Mesenchymal stem cell (in vitro differentiated cells and primary cell): ENCODE data around the gene KLHL40.

ENCODE experiments used
- DNase-seq: peaks from one replicate; pipeline ENCODE4 v3.0.0-alpha.2; 2013
- H2AFZ ChIP-seq: one replicate; pipeline ENCODE4 v1.6.1; 2013; ENCODE audit warnings: low read depth, mild to moderate bottlenecking, control low read depth, inconsistent platforms, low read length, moderate library complexity
- H2AK5ac ChIP-seq: 2 replicates; pipeline ENCODE4 v1.6.1; 2013; ENCODE audit warnings: low read length, moderate library complexity, mild to moderate bottlenecking, inconsistent platforms; ENCODE audit not compliant: severe bottlenecking
- H2BK120ac ChIP-seq: one replicate; pipeline ENCODE4 v1.6.1; 2013; ENCODE audit warnings: low read depth, mild to moderate bottlenecking, inconsistent platforms, low read length, moderate library complexity
- H2BK12ac ChIP-seq, 2 experiments: one replicate each; pipeline ENCODE4 v1.6.1; 2013; ENCODE audit warnings: inconsistent platforms in 2 of 2, low read length in 2 of 2, mild to moderate bottlenecking in 2 of 2, moderate library complexity in 2 of 2, control low read depth in 1 of 2
- H2BK15ac ChIP-seq: one replicate; pipeline ENCODE4 v1.6.1; 2013; ENCODE audit warnings: mild to moderate bottlenecking, low read depth, inconsistent platforms; ENCODE audit not compliant: poor library complexity, severe bottlenecking
- H2BK5ac ChIP-seq: 2 replicates; pipeline ENCODE4 v1.6.1; 2013; ENCODE audit warnings: low read depth, mild to moderate bottlenecking, low read length, control low read depth, inconsistent platforms; ENCODE audit not compliant: poor library complexity, severe bottlenecking
- H3K14ac ChIP-seq, 2 experiments: one replicate each; pipeline ENCODE4 v1.6.1; 2013; ENCODE audit warnings: inconsistent platforms in 2 of 2, low read length in 2 of 2, control low read depth in 1 of 2, mild to moderate bottlenecking in 1 of 2, moderate library complexity in 1 of 2
- H3K18ac ChIP-seq, 2 experiments: one replicate each; pipeline ENCODE4 v1.6.1; 2013; ENCODE audit warnings: inconsistent platforms in 2 of 2, low read length in 2 of 2, control low read depth in 1 of 2, low read depth in 1 of 2, mild to moderate bottlenecking in 1 of 2
- H3K23ac ChIP-seq, 2 experiments: one replicate each; pipeline ENCODE4 v1.6.1; 2013; ENCODE audit warnings: inconsistent platforms in 2 of 2, low read length in 2 of 2, mild to moderate bottlenecking in 2 of 2, moderate library complexity in 2 of 2, control low read depth in 1 of 2
- H3K27ac ChIP-seq: 2 replicates; pipeline ENCODE4 v1.5.1; 2013; ENCODE audit warnings: mild to moderate bottlenecking, moderate library complexity, low read length, control low read depth, inconsistent platforms; ENCODE audit not compliant: poor library complexity, severe bottlenecking
- H3K27me3 ChIP-seq, 2 experiments: 2 replicates each; pipeline versions ENCODE4 v1.6.1 to v1.7.0; 2013; ENCODE audit warnings: low read length in 2 of 2, mild to moderate bottlenecking in 2 of 2, moderate library complexity in 2 of 2, control low read depth in 1 of 2, inconsistent platforms in 1 of 2; ENCODE audit not compliant: control insufficient read depth in 1 of 2, insufficient read depth in 1 of 2
- H3K36me3 ChIP-seq, 2 experiments: 2 replicates each; pipeline versions ENCODE4 v1.6.1 to v1.7.0; 2013; ENCODE audit warnings: low read length in 2 of 2, control low read depth in 1 of 2, inconsistent platforms in 1 of 2, low read depth in 1 of 2, mild to moderate bottlenecking in 1 of 2; ENCODE audit not compliant: insufficient read depth in 2 of 2, control insufficient read depth in 1 of 2
- H3K4ac ChIP-seq, 2 experiments: one replicate each; pipeline ENCODE4 v1.6.1; 2013; ENCODE audit warnings: inconsistent platforms in 2 of 2, low read length in 2 of 2, mild to moderate bottlenecking in 2 of 2, moderate library complexity in 2 of 2, control low read depth in 1 of 2, low read depth in 1 of 2
- H3K4me1 ChIP-seq: 2 replicates; pipeline ENCODE4 v1.6.1; 2013; ENCODE audit warnings: low read depth, low read length, control low read depth; ENCODE audit not compliant: control insufficient read depth, insufficient read depth
- H3K4me2 ChIP-seq: 2 replicates; pipeline ENCODE4 v1.6.1; 2013; ENCODE audit warnings: low read length, mild to moderate bottlenecking, inconsistent platforms; ENCODE audit not compliant: poor library complexity, severe bottlenecking
- H3K4me3 ChIP-seq, 2 experiments: 2 replicates each; pipeline versions ENCODE4 v1.5.1 to v1.7.0; 2013; ENCODE audit warnings: low read length in 2 of 2, mild to moderate bottlenecking in 2 of 2, control low read depth in 1 of 2, low read depth in 1 of 2; ENCODE audit not compliant: insufficient read depth in 1 of 2
- H3K79me1 ChIP-seq: replicated peaks from 2 replicates; pipeline ENCODE4 v1.6.1; 2013; ENCODE audit warnings: mild to moderate bottlenecking, control low read depth, low read length, inconsistent platforms; ENCODE audit not compliant: poor library complexity, severe bottlenecking
- H3K9ac ChIP-seq: 2 replicates; pipeline ENCODE4 v1.7.0; 2013; ENCODE audit warnings: mild to moderate bottlenecking, low read length, moderate library complexity
- H3K9me3 ChIP-seq: 2 replicates; pipeline ENCODE4 v1.7.0; 2013; ENCODE audit warnings: mild to moderate bottlenecking, low read length; ENCODE audit not compliant: control insufficient read depth
- H4K8ac ChIP-seq: one replicate; pipeline ENCODE4 v1.6.1; 2013; ENCODE audit warnings: inconsistent platforms, mild to moderate bottlenecking, low read length, moderate library complexity
- H4K91ac ChIP-seq: one replicate; pipeline ENCODE4 v1.6.1; 2013; ENCODE audit warnings: mild to moderate bottlenecking, low read length, inconsistent platforms
- WGBS: methylation state at CpG from one replicate; pipeline ENCODE4 v1.1.7; 2013; ENCODE audit warnings: mixed read lengths; 5-methylcytosine and 5-hydroxymethylcytosine counted together

Gene KLHL40

GRCh38 chr3:42640129-42640528 lies 45.2 kb upstream of the KLHL40 start:
- no peak for DNase-seq
- H3K4me1 ChIP-seq = peaks cover 2% of the 10 kb centered on the region
- no peak overlapping the region for H2AK5ac ChIP-seq
- H3K27me3 ChIP-seq = no peaks in the 10 kb centered on the region
- no peak overlapping the region for H2BK12ac ChIP-seq
- H4K91ac ChIP-seq = no peak overlapping the region
- H3K27ac ChIP-seq = no peak overlapping the region
- H2BK120ac ChIP-seq = no peak overlapping the region
- H3K36me3 ChIP-seq = peaks cover 32 to 96% of the 10 kb centered on the region in 2 experiments
- no peak overlapping the region for H3K4ac ChIP-seq
- H3K79me1 ChIP-seq = peaks cover 23% of the 10 kb centered on the region
- no peak overlapping the region for H2BK15ac ChIP-seq
- no peaks in the 10 kb centered on the region for H3K9me3 ChIP-seq
- H3K9ac ChIP-seq = no peak overlapping the region
- no peak overlapping the region for H4K8ac ChIP-seq
- no peak overlapping the region for H2BK5ac ChIP-seq
- no peak overlapping the region for H3K4me3 ChIP-seq
- H3K23ac ChIP-seq = no peak overlapping the region
- H3K18ac ChIP-seq = no peak overlapping the region
- no peak overlapping the region for H2AFZ ChIP-seq
- H3K4me2 ChIP-seq = no peak overlapping the region
- no peak overlapping the region for H3K14ac ChIP-seq

GRCh38 chr3:42640771-42641370 lies 44.5 kb upstream of the KLHL40 start:
- peaks cover 33 to 98% of the 10 kb centered on the region in 2 experiments for H3K36me3 ChIP-seq
- no peak overlapping the region for H2BK120ac ChIP-seq
- no peak overlapping the region for H3K4ac ChIP-seq
- no peaks in the 10 kb centered on the region for H3K9me3 ChIP-seq
- peaks cover 26% of the 10 kb centered on the region for H3K79me1 ChIP-seq
- H4K91ac ChIP-seq = no peak overlapping the region
- no peak overlapping the region for H3K4me2 ChIP-seq
- H3K4me3 ChIP-seq = no peak overlapping the region
- H2BK15ac ChIP-seq = no peak overlapping the region
- H2BK12ac ChIP-seq = no peak overlapping the region
- no peak for DNase-seq
- no peak overlapping the region for H2AFZ ChIP-seq
- no peak overlapping the region for H4K8ac ChIP-seq
- H2AK5ac ChIP-seq = no peak overlapping the region
- 80% methylated on average over 3 of the region's 6 CpGs for WGBS
- no peak overlapping the region for H2BK5ac ChIP-seq
- no peak overlapping the region for H3K14ac ChIP-seq
- H3K18ac ChIP-seq = no peak overlapping the region
- no peaks in the 10 kb centered on the region for H3K27me3 ChIP-seq
- H3K4me1 ChIP-seq = peaks cover 2% of the 10 kb centered on the region
- no peak overlapping the region for H3K27ac ChIP-seq
- H3K23ac ChIP-seq = no peak overlapping the region
- H3K9ac ChIP-seq = no peak overlapping the region

- 99% methylated on average over 5 of the region's 5 CpGs for WGBS
- Histone ChIP-seq H3K4me1 (peaks cover 34% of the 10 kb centered on the region), H3K27me3 (no peaks in the 10 kb centered on the region), H4K8ac (no peak overlapping the region), H3K36me3 (peaks cover 28 to 83% of the 10 kb centered on the region in 2 experiments), H3K23ac (no peak overlapping the region), H3K79me1 (peaks cover 29% of the 10 kb centered on the region), H3K4me3 (no peak overlapping the region), H3K18ac (no peak overlapping the region), H2BK15ac (no peak overlapping the region), H3K27ac (peak overlapping the region; percentile 31), H2AFZ (no peak overlapping the region), H2BK12ac (no peak overlapping the region), H3K14ac (no peak overlapping the region), H2AK5ac (no peak overlapping the region), H3K9ac (peak overlapping the region; percentile 4), H2BK5ac (no peak overlapping the region), H2BK120ac (no peak overlapping the region), H4K91ac (no peak overlapping the region), H3K4ac (no peak overlapping the region), H3K9me3 (no peaks in the 10 kb centered on the region), H3K4me2 (no peak overlapping the region)
- DNase-seq = no peak
Measured at GRCh38 chr3:42647821-42648459, 37.4 kb upstream of the KLHL40 start.

- H3K36me3 ChIP-seq = peaks cover 24 to 73% of the 10 kb centered on the region in 2 experiments
- H3K27me3 ChIP-seq = no peaks in the 10 kb centered on the region
- no peak overlapping the region for H4K8ac ChIP-seq
- no peaks in the 10 kb centered on the region for H3K9me3 ChIP-seq
- H3K4me2 ChIP-seq = no peak overlapping the region
- no CpG with 5 or more reads among the region's 2 CpGs for WGBS
- no peak overlapping the region for H2BK15ac ChIP-seq
- no peak overlapping the region for H2AK5ac ChIP-seq
- H3K14ac ChIP-seq = no peak overlapping the region
- H3K4ac ChIP-seq = no peak overlapping the region
- no peak overlapping the region for H2BK120ac ChIP-seq
- no peak overlapping the region for H3K4me3 ChIP-seq
- H3K9ac ChIP-seq = no peak overlapping the region
- no peak overlapping the region for H4K91ac ChIP-seq
- no peak overlapping the region for H2BK12ac ChIP-seq
- H2AFZ ChIP-seq = no peak overlapping the region
- H3K79me1 ChIP-seq = peaks cover 26% of the 10 kb centered on the region
- no peak overlapping the region for H2BK5ac ChIP-seq
- peaks cover 40% of the 10 kb centered on the region for H3K4me1 ChIP-seq
- H3K27ac ChIP-seq = peak overlapping the region; percentile 11
- no peak overlapping the region for H3K18ac ChIP-seq
- DNase-seq = no peak
- H3K23ac ChIP-seq = no peak overlapping the region
Measured at GRCh38 chr3:42649006-42649405, 36.3 kb upstream of the KLHL40 start.
